Nephron progenitor cell (in vitro differentiated cells): ENCODE data around the gene MRPL51.

ENCODE experiments used
- DNase-seq: peaks from one replicate; pipeline ENCODE4 v3.0.0; 2021
- H3K27ac Mint-ChIP-seq: 2 replicates; pipeline ENCODE4 v1.8.0; 2021; ENCODE audit warnings: mild to moderate bottlenecking, moderate library complexity, mixed read lengths
- H3K27me3 Mint-ChIP-seq: 2 replicates; pipeline ENCODE4 v1.8.0; 2021; ENCODE audit warnings: mild to moderate bottlenecking, low read depth, mixed read lengths; ENCODE audit not compliant: poor library complexity
- H3K36me3 Mint-ChIP-seq: 2 replicates; pipeline ENCODE4 v1.8.0; 2021; ENCODE audit warnings: low read depth, mixed read lengths
- H3K4me1 Mint-ChIP-seq: 2 replicates; pipeline ENCODE4 v1.8.0; 2021; ENCODE audit warnings: mixed read lengths
- H3K4me3 Mint-ChIP-seq: 2 replicates; pipeline ENCODE4 v1.8.0; 2021; ENCODE audit warnings: mild to moderate bottlenecking, moderate library complexity, mixed read lengths
- H3K9me3 Mint-ChIP-seq: 2 replicates; pipeline ENCODE4 v1.8.0; 2021; ENCODE audit warnings: mild to moderate bottlenecking, moderate library complexity, mixed read lengths
- TF ChIP-seq, protein P1 (sequence below): fragments of 200-600 bp; sonication (generic); IDR thresholded peaks from 2 replicates; pipeline ENCODE4 v1.5.0; 2021; ENCODE audit warnings: antibody characterized with exemption

The MRPL51 gene

DNA sequence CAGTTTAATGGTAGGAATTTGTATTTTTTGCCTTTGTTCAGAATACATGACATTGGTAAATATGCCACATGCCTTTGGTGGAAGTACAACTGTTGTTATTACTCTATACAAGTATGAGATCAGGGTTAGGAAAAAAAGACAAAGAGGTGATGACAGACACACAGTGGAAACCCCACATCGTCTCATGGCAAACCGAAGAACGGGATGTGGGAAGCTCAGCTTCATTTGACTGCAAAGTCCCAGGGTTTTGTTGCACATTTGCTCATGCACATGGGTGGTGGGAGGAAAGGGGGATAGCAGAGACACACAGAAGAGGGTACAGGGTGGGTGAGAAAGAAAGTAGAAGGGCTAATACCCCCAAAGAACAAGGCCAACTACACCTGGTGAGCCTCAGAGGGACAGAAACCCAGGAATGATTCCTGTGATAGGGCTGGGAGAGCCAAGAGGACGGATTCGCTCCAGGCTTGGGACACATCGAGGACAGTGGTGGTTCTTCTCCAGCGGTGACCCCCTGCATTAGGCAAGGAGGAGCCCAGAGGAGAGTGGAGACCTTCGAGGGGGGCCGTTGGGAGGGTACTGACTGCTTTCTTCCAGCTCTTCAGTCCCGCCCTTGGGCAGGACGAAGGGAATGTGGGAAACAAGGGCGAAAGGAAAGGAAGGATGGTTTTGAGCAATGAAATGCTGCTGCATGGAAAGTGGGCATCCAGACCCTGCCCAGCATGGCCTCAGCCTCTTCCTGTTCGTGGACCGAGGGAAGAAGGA, 30.6 kb downstream of the MRPL51 start:
- Mint-ChIP-seq H3K4me3 (no peak overlapping the region), H3K27ac (no peak overlapping the region), H3K27me3 (peaks cover 16% of the 10 kb centered on the region), H3K4me1 (no peaks in the 10 kb centered on the region), H3K9me3 (no peaks in the 10 kb centered on the region), H3K36me3 (peaks cover 25% of the 10 kb centered on the region)
- TF ChIP-seq, protein P1, sequence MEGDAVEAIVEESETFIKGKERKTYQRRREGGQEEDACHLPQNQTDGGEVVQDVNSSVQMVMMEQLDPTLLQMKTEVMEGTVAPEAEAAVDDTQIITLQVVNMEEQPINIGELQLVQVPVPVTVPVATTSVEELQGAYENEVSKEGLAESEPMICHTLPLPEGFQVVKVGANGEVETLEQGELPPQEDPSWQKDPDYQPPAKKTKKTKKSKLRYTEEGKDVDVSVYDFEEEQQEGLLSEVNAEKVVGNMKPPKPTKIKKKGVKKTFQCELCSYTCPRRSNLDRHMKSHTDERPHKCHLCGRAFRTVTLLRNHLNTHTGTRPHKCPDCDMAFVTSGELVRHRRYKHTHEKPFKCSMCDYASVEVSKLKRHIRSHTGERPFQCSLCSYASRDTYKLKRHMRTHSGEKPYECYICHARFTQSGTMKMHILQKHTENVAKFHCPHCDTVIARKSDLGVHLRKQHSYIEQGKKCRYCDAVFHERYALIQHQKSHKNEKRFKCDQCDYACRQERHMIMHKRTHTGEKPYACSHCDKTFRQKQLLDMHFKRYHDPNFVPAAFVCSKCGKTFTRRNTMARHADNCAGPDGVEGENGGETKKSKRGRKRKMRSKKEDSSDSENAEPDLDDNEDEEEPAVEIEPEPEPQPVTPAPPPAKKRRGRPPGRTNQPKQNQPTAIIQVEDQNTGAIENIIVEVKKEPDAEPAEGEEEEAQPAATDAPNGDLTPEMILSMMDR, result no peak
- DNase-seq, result no peak

DNA sequence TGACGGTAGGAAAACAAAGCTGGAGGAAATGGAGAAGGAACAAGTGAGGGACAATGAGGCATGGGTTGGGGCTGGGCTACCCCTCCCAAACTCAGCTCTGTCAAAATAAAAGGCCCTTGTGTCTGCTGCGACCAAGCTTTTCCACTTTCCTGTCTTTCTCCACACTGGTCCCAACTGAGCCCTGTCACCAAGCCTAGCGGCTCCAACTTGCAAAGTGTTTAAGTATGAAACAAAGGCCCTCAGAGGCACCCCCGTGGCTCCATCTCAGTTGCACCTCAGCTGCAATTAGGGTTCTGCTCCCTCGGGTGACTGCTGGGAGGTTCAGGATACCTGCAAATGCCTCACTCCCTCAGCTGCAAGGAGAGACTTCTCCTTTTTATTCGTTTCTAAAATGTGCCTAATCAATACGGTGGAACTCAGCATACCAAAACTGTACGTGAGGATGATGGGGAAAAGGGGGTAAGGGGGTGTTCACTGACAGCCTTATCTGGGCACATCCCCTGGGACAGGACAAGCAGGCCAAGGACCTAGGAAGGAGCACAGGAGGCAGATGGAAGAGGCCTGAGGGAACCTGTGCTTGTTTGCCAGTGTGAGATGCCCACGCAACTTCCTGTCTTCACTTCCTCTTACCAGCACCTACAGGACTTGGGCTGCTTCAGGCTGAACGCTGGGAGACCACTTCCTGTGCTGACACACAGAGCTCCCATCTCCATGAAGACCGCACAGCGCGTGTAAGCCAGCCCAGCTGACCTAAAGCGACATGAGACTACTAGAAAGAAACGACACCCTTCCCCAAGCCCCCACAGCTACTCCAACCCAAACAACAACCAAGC, 31.4 kb downstream of the MRPL51 start:
- Mint-ChIP-seq H3K4me3 (no peak overlapping the region), H3K9me3 (no peaks in the 10 kb centered on the region), H3K27ac (no peak overlapping the region), H3K4me1 (no peaks in the 10 kb centered on the region), H3K36me3 (peaks cover 25% of the 10 kb centered on the region), H3K27me3 (peaks cover 8% of the 10 kb centered on the region)
- DNase-seq, result no peak
- TF ChIP-seq, protein P1, result no peak

GRCh38 chr12:6460751-6461371, 32.2 kb downstream of the MRPL51 start:
- no peak overlapping the region for H3K27ac Mint-ChIP-seq
- DNase-seq, result no peak
- peak overlapping the region; percentile 0 for H3K4me3 Mint-ChIP-seq
- H3K4me1 Mint-ChIP-seq, result no peaks in the 10 kb centered on the region
- no peaks in the 10 kb centered on the region for H3K9me3 Mint-ChIP-seq
- H3K27me3 Mint-ChIP-seq, result peaks cover 7% of the 10 kb centered on the region
- H3K36me3 Mint-ChIP-seq, result peaks cover 25% of the 10 kb centered on the region
- TF ChIP-seq, protein P1, result no peak

DNA sequence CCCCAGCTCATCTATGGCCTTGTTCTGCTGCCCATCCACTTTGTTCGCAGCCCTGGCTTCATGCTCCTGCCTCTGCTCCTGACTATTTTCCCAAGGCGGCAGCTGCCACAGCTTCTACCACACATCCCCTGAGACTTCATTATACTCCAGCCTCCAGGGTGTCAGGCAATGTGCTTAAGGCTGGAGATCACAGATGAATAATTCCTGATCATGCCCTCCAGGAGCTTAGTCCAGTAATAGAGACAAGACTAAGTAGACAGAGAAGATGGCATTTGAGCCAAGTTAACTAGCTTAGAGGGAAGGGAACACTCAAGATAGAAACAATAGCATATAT, 34.1 kb downstream of the MRPL51 start:
- no peaks in the 10 kb centered on the region for H3K9me3 Mint-ChIP-seq
- TF ChIP-seq, protein P1, result no peak
- H3K4me1 Mint-ChIP-seq, result no peaks in the 10 kb centered on the region

GRCh38 chr12:6458281-6459003, 34.6 kb downstream of the MRPL51 start:
- DNase-seq, result no peak
- H3K27me3 Mint-ChIP-seq, result peaks cover 2% of the 10 kb centered on the region
- H3K27ac Mint-ChIP-seq, result no peak overlapping the region
- H3K36me3 Mint-ChIP-seq, result peaks cover 11% of the 10 kb centered on the region
- no peak overlapping the region for H3K4me3 Mint-ChIP-seq
- no peaks in the 10 kb centered on the region for H3K9me3 Mint-ChIP-seq
- TF ChIP-seq, protein P1, result no peak
- H3K4me1 Mint-ChIP-seq, result peaks cover 2% of the 10 kb centered on the region

More for the DNA sequence above, 34.1 kb downstream of the MRPL51 start:
- Mint-ChIP-seq H3K4me3 (no peak overlapping the region), H3K27ac (no peak overlapping the region), H3K27me3 (peaks cover 2% of the 10 kb centered on the region), H3K36me3 (peaks cover 12% of the 10 kb centered on the region)
- no peak for DNase-seq
